HL-60/S4 treated with phorbol 12-myristate 13-acetate at 8.2 ng/mL for 4 days and 3 days (cell line): ENCODE data around the gene GPR12.

ENCODE experiments used
- in situ Hi-C: fragments of 300-500 bp; cut with MboI; formaldehyde crosslinking; loops from 2 replicates; pipeline ENCODE4 v1.15.0; 2022; ENCODE audit warnings: low sequenced_read_pairs

The GPR12 gene

GRCh38 chr13:26707122-26708006 is 53.2 kb downstream of the GPR12 start:
- in situ Hi-C loops, result loop anchor here (25.0 kb wide), 1 partner anchor 180 kb away; no protein-coding TSS in a partner anchor

- in situ Hi-C loops, result loop anchor here (25.0 kb wide), 1 partner anchor 181 kb away; no protein-coding TSS in a partner anchor
These were observed 54.2 kb downstream of the GPR12 start for GRCh38 chr13:26706381-26706780.

- in situ Hi-C loops, result loop anchor here (25.0 kb wide), 1 partner anchor 182 kb away; no protein-coding TSS in a partner anchor
These were observed 55.0 kb downstream of the GPR12 start for GRCh38 chr13:26705536-26705935.
